H9 (cell line): ENCODE measurements around the gene ETV3L. TPM values are rescaled to one million over a fixed set of nuclear protein-coding genes. Genes with fewer than 3 reads are reported as not detected.

Experiments used
- DNase-seq: peaks from one replicate; pipeline ENCODE4 v3.0.0-alpha.2; 2017
- H2AFZ ChIP-seq: one replicate; pipeline ENCODE4 v1.6.1; 2013; ENCODE audit warnings: mild to moderate bottlenecking, low read length, control low read depth, moderate library complexity
- H2AK5ac ChIP-seq: 2 replicates; pipeline ENCODE4 v1.6.1; 2013; ENCODE audit warnings: low read length, control low read depth, mixed read lengths; ENCODE audit not compliant: insufficient read length
- H2BK120ac ChIP-seq: one replicate; pipeline ENCODE4 v1.6.1; 2013; ENCODE audit warnings: low read depth, mild to moderate bottlenecking, low read length, control low read depth, inconsistent platforms; ENCODE audit not compliant: poor library complexity, severe bottlenecking
- H2BK12ac ChIP-seq: 2 replicates; pipeline ENCODE4 v1.6.1; 2013; ENCODE audit warnings: low read length, control low read depth, mixed read lengths, low read depth; ENCODE audit not compliant: insufficient read length
- H2BK15ac ChIP-seq: 2 replicates; pipeline ENCODE4 v1.6.1; 2013; ENCODE audit warnings: low read depth, low read length, control low read depth
- H2BK20ac ChIP-seq: one replicate; pipeline ENCODE4 v1.6.1; 2013; ENCODE audit warnings: low read depth, mild to moderate bottlenecking, low read length, control low read depth, inconsistent platforms; ENCODE audit not compliant: poor library complexity, severe bottlenecking
- H2BK5ac ChIP-seq: 2 replicates; pipeline ENCODE4 v1.6.1; 2013; ENCODE audit warnings: low read length, control low read depth, mixed read lengths; ENCODE audit not compliant: insufficient read length
- H3K14ac ChIP-seq: 2 replicates; pipeline ENCODE4 v1.6.1; 2013; ENCODE audit warnings: low read length, control low read depth; ENCODE audit not compliant: insufficient read depth
- H3K18ac ChIP-seq: 2 replicates; pipeline ENCODE4 v1.6.1; 2013; ENCODE audit warnings: low read depth, mild to moderate bottlenecking, mixed read lengths, low read length, control low read depth; ENCODE audit not compliant: insufficient read length
- H3K23ac ChIP-seq: 2 replicates; pipeline ENCODE4 v1.6.1; 2013; ENCODE audit warnings: low read length, control low read depth, mixed read lengths, low read depth; ENCODE audit not compliant: insufficient read length
- H3K23me2 ChIP-seq: 2 replicates; pipeline ENCODE4 v1.6.1; 2013; ENCODE audit warnings: low read depth, mild to moderate bottlenecking, mixed read lengths, low read length, control low read depth; ENCODE audit not compliant: insufficient read length, poor library complexity, severe bottlenecking
- H3K27ac ChIP-seq: 2 replicates; pipeline ENCODE4 v1.5.1; 2013; ENCODE audit warnings: low read length, control low read depth, mixed read lengths, low read depth; ENCODE audit not compliant: insufficient read length
- H3K27me3 ChIP-seq: 2 replicates; pipeline ENCODE4 v1.6.1; 2013; ENCODE audit warnings: low read length, control low read depth, inconsistent platforms; ENCODE audit not compliant: insufficient read depth
- H3K4ac ChIP-seq: 2 replicates; pipeline ENCODE4 v1.6.1; 2013; ENCODE audit warnings: low read depth, mild to moderate bottlenecking, control low read depth, inconsistent platforms, low read length, moderate library complexity
- H3K4me1 ChIP-seq: 2 replicates; pipeline ENCODE4 v1.6.1; 2013; ENCODE audit warnings: low read length, control low read depth, inconsistent platforms; ENCODE audit not compliant: insufficient read depth
- H3K4me2 ChIP-seq: 2 replicates; pipeline ENCODE4 v1.6.1; 2013; ENCODE audit warnings: low read length, control low read depth, mixed read lengths; ENCODE audit not compliant: insufficient read length, insufficient read depth
- H3K56ac ChIP-seq: 2 replicates; pipeline ENCODE4 v1.6.1; 2013; ENCODE audit warnings: low read depth, mild to moderate bottlenecking, mixed read lengths, low read length, control low read depth; ENCODE audit not compliant: insufficient read length
- H3K79me1 ChIP-seq: 2 replicates; pipeline ENCODE4 v1.6.1; 2013; ENCODE audit warnings: low read depth, mild to moderate bottlenecking, moderate library complexity, low read length, control low read depth, inconsistent platforms; ENCODE audit not compliant: insufficient read depth, poor library complexity, severe bottlenecking
- H3K79me2 ChIP-seq: 2 replicates; pipeline ENCODE4 v1.6.1; 2013; ENCODE audit warnings: low read length, control low read depth, inconsistent platforms; ENCODE audit not compliant: insufficient read depth
- H3K9ac ChIP-seq: 2 replicates; pipeline ENCODE4 v1.6.1; 2013; ENCODE audit warnings: low read length, control low read depth, mixed read lengths; ENCODE audit not compliant: insufficient read length; ENCODE audit errors: extremely low read depth
- H3K9me3 ChIP-seq: one replicate; pipeline ENCODE4 v1.6.1; 2013; ENCODE audit warnings: low read depth, low read length, inconsistent platforms; ENCODE audit not compliant: control insufficient read depth
- H3T11ph ChIP-seq: one replicate; pipeline ENCODE4 v1.6.1; 2013; ENCODE audit warnings: mild to moderate bottlenecking, low read length, control low read depth, inconsistent platforms
- H4K20me1 ChIP-seq: one replicate; pipeline ENCODE4 v1.6.1; 2013; ENCODE audit not compliant: control insufficient read depth, insufficient read length, insufficient read depth
- H4K5ac ChIP-seq: 2 replicates; pipeline ENCODE4 v1.6.1; 2013; ENCODE audit warnings: low read depth, mild to moderate bottlenecking, mixed read lengths, low read length, control low read depth; ENCODE audit not compliant: insufficient read length
- H4K8ac ChIP-seq: replicated peaks from 2 replicates; pipeline ENCODE4 v1.6.1; 2013; ENCODE audit warnings: low read length, control low read depth, mixed read lengths, low read depth; ENCODE audit not compliant: insufficient read length
- H4K91ac ChIP-seq: 2 replicates; pipeline ENCODE4 v1.6.1; 2013; ENCODE audit warnings: low read depth, mild to moderate bottlenecking, moderate library complexity, mixed read lengths, low read length, control low read depth; ENCODE audit not compliant: insufficient read length
- H3K27ac Mint-ChIP-seq, 3 experiments: 2 replicates in 2 of 3; 3 replicates in 1 of 3; pipeline ENCODE4 v1.8.0; 2020 to 2021; ENCODE audit warnings: mixed read lengths in 3 of 3, mild to moderate bottlenecking in 1 of 3, moderate library complexity in 1 of 3
- H3K27me3 Mint-ChIP-seq: 2 replicates; pipeline ENCODE4 v1.8.0; 2021; ENCODE audit warnings: low read depth, mild to moderate bottlenecking, moderate library complexity, mixed read lengths
- H3K36me3 Mint-ChIP-seq, 3 experiments: 2 replicates in 2 of 3; 3 replicates in 1 of 3; pipeline ENCODE4 v1.8.0; 2020 to 2021; ENCODE audit warnings: low read depth in 3 of 3, mixed read lengths in 3 of 3; ENCODE audit not compliant: insufficient read depth in 1 of 3
- H3K4me1 Mint-ChIP-seq, 2 experiments: 2 replicates each; pipeline ENCODE4 v1.8.0; 2020; ENCODE audit warnings: mixed read lengths in 2 of 2
- H3K4me3 Mint-ChIP-seq, 2 experiments: 2 replicates in 1 of 2; 3 replicates in 1 of 2; pipeline ENCODE4 v1.8.0; 2020 to 2021; ENCODE audit warnings: mild to moderate bottlenecking in 2 of 2, mixed read lengths in 2 of 2, moderate library complexity in 1 of 2
- H3K9me3 Mint-ChIP-seq, 2 experiments: 2 replicates in 1 of 2; 3 replicates in 1 of 2; pipeline ENCODE4 v1.8.0; 2020; ENCODE audit warnings: mild to moderate bottlenecking in 2 of 2, mixed read lengths in 2 of 2, moderate library complexity in 1 of 2
- WGBS: extraction: QIAGEN DNeasy Blood & Tissue Kit; methylation state at CpG from one replicate; pipeline ENCODE4 v1.1.7; 2013; ENCODE audit warnings: missing lambda C conversion rate, low lambda C conversion rate, mixed read lengths; ENCODE audit not compliant: insufficient read length; ENCODE audit errors: extremely low coverage; 5-methylcytosine and 5-hydroxymethylcytosine counted together
- total RNA-seq: library from RNA; stranded (reverse); gene quantifications from 2 replicates; pipeline ENCODE4 v1.2.1, GENCODE V29; 2021
- TF ChIP-seq, protein P1 (sequence below): fragments of 200-600 bp; sonication (generic); conservative IDR thresholded peaks from 3 replicates; pipeline ENCODE4 v1.8.0; 2021; ENCODE audit warnings: antibody characterized with exemption, mild to moderate bottlenecking

ETV3L gene
- total RNA-seq, 1 experiment from 2014 or later = 0.96 TPM

GRCh38 chr1:157104598-157105293 lies 5.1 kb upstream of the ETV3L start:
- H3K4me3 Mint-ChIP-seq = no peak overlapping the region
- Histone ChIP-seq H2AK5ac (no peak overlapping the region), H2BK15ac (no peak overlapping the region), H4K20me1 (no peaks in the 10 kb centered on the region), H3K9me3 (no peaks in the 10 kb centered on the region), H3K18ac (no peak overlapping the region), H2AFZ (no peak overlapping the region), H3K27me3 (no peaks in the 10 kb centered on the region; the same call in 1 of the 2 replicates), H2BK5ac (no peak overlapping the region), H3T11ph (no peak overlapping the region), H3K4me2 (no peak overlapping the region), H3K27ac (no peak overlapping the region), H2BK120ac (no peak overlapping the region), H4K91ac (no peak overlapping the region), H4K5ac (no peak overlapping the region), H3K56ac (no peak overlapping the region), H2BK12ac (no peak overlapping the region), H3K79me2 (no peaks in the 10 kb centered on the region), H3K4ac (no peak overlapping the region), H3K79me1 (no peaks in the 10 kb centered on the region), H3K23me2 (no peaks in the 10 kb centered on the region), H3K9ac (no peak overlapping the region), H3K23ac (no peak overlapping the region), H4K8ac (no peak overlapping the region), H3K4me1 (no peaks in the 10 kb centered on the region), H3K14ac (no peak overlapping the region), H2BK20ac (no peak overlapping the region)
- peaks cover 40% of the 10 kb centered on the region for H3K27me3 Mint-ChIP-seq
- no peak for DNase-seq
- no peak overlapping the region for H3K27ac Mint-ChIP-seq
- no peaks in the 10 kb centered on the region; a peak in 1 of 5 replicates for H3K9me3 Mint-ChIP-seq
- H3K36me3 Mint-ChIP-seq = no peaks in the 10 kb centered on the region
- WGBS = no CpG with 5 or more reads among the region's 6 CpGs
- H3K4me1 Mint-ChIP-seq = peaks cover 20 to 41% of the 10 kb centered on the region in 2 experiments
- TF ChIP-seq, protein P1, sequence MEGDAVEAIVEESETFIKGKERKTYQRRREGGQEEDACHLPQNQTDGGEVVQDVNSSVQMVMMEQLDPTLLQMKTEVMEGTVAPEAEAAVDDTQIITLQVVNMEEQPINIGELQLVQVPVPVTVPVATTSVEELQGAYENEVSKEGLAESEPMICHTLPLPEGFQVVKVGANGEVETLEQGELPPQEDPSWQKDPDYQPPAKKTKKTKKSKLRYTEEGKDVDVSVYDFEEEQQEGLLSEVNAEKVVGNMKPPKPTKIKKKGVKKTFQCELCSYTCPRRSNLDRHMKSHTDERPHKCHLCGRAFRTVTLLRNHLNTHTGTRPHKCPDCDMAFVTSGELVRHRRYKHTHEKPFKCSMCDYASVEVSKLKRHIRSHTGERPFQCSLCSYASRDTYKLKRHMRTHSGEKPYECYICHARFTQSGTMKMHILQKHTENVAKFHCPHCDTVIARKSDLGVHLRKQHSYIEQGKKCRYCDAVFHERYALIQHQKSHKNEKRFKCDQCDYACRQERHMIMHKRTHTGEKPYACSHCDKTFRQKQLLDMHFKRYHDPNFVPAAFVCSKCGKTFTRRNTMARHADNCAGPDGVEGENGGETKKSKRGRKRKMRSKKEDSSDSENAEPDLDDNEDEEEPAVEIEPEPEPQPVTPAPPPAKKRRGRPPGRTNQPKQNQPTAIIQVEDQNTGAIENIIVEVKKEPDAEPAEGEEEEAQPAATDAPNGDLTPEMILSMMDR = no peak
